IMR-90 (cell line): ENCODE measurements around the gene GTPBP3.

Source experiments
- CHD1 ChIP-seq: IDR thresholded peaks from 2 replicates; pipeline ENCODE4 v1.6.1; 2012; ENCODE audit warnings: low read depth, low read length, improper control_type of control experiment
- FOS ChIP-seq: fragments of 150-350 bp; IDR thresholded peaks from 2 replicates; pipeline ENCODE4 v1.6.1; 2016; ENCODE audit warnings: low read depth, low read length
- MAFK ChIP-seq: IDR thresholded peaks from 2 replicates; pipeline ENCODE4 v1.6.1; 2012; ENCODE audit warnings: low read depth, low read length, improper control_type of control experiment
- POLR2A ChIP-seq: IDR thresholded peaks from 2 replicates; pipeline ENCODE4 v1.6.1; 2012; ENCODE audit warnings: mild to moderate bottlenecking, low read depth, low read length
- RFX5 ChIP-seq: IDR thresholded peaks from 2 replicates; pipeline ENCODE4 v1.8.0; 2012; ENCODE audit warnings: low read depth, mild to moderate bottlenecking, low read length, moderate library complexity
- SMC3 ChIP-seq: fragments of 150-350 bp; IDR thresholded peaks from 2 replicates; pipeline ENCODE4 v1.6.1; 2016; ENCODE audit warnings: low read depth, mild to moderate bottlenecking, antibody characterized with exemption, low read length, moderate library complexity
- TF ChIP-seq, protein P1 (sequence below): fragments of 150-350 bp; IDR thresholded peaks from 2 replicates; pipeline ENCODE4 v1.6.1; 2017; ENCODE audit warnings: mild to moderate bottlenecking, antibody characterized with exemption, low read length, low read depth
- TF ChIP-seq, protein P2 (sequence below): conservative IDR thresholded peaks from 2 replicates; pipeline ENCODE4 v1.5.1; 2012; ENCODE audit warnings: mild to moderate bottlenecking, low read depth, low read length, improper control_type of control experiment
- TF ChIP-seq, protein P3 (sequence below): fragments of 150-350 bp; IDR thresholded peaks from 2 replicates; pipeline ENCODE4 v1.6.1; 2016; ENCODE audit warnings: low read depth, mild to moderate bottlenecking, low read length, moderate library complexity, borderline replicate concordance

DNA sequence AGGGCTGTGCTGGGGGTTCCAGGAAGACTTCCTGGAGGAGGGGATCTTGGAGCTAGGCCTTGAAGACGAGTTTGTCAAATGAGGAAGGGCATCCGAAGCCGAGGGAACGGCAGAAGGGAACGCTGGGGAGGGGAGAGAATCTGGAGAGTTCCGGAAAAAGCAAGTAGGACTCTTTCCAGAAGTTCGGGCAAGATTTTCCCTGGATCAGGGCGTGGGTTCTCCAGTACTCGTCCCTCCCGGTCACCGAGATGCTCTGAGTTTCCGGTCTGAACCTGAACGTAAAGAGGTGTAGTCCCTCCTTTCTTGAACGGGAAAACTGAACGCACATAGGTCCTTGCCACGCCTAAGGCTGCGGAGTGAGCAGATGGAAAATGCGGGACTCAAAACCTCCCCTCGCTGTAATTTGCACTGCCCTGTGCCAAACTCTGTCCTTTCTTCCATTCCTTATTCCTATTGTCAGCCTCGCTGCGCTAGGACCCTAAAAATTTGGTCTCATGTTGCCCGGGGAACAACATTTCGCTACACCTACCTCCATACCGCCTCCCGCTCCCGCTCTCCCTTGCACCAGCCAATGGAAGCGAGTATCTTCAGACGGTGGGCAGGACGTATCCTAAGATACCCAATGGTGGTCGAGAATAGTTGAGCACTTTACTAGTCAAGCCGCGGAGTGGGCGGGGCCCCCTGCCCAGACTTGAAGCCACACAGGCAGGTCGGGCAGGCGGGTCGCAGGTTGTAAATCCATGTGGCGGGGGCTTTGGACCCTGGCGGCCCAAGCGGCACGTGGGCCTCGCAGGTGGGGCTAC, at the start of gene GTPBP3:
- TF ChIP-seq, protein P1, sequence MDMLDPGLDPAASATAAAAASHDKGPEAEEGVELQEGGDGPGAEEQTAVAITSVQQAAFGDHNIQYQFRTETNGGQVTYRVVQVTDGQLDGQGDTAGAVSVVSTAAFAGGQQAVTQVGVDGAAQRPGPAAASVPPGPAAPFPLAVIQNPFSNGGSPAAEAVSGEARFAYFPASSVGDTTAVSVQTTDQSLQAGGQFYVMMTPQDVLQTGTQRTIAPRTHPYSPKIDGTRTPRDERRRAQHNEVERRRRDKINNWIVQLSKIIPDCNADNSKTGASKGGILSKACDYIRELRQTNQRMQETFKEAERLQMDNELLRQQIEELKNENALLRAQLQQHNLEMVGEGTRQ = 0 out of 2 replicates have a peak, but pooled peaks have one; percentile 9
- TF ChIP-seq, protein P2, sequence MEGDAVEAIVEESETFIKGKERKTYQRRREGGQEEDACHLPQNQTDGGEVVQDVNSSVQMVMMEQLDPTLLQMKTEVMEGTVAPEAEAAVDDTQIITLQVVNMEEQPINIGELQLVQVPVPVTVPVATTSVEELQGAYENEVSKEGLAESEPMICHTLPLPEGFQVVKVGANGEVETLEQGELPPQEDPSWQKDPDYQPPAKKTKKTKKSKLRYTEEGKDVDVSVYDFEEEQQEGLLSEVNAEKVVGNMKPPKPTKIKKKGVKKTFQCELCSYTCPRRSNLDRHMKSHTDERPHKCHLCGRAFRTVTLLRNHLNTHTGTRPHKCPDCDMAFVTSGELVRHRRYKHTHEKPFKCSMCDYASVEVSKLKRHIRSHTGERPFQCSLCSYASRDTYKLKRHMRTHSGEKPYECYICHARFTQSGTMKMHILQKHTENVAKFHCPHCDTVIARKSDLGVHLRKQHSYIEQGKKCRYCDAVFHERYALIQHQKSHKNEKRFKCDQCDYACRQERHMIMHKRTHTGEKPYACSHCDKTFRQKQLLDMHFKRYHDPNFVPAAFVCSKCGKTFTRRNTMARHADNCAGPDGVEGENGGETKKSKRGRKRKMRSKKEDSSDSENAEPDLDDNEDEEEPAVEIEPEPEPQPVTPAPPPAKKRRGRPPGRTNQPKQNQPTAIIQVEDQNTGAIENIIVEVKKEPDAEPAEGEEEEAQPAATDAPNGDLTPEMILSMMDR = no peak
- TF ChIP-seq POLR2A = no peak
- no peak for TF ChIP-seq CHD1
- TF ChIP-seq, protein P3, sequence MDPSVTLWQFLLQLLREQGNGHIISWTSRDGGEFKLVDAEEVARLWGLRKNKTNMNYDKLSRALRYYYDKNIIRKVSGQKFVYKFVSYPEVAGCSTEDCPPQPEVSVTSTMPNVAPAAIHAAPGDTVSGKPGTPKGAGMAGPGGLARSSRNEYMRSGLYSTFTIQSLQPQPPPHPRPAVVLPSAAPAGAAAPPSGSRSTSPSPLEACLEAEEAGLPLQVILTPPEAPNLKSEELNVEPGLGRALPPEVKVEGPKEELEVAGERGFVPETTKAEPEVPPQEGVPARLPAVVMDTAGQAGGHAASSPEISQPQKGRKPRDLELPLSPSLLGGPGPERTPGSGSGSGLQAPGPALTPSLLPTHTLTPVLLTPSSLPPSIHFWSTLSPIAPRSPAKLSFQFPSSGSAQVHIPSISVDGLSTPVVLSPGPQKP = no peak
- TF ChIP-seq SMC3 = no peak
- TF ChIP-seq RFX5 = no peak
- no peak for TF ChIP-seq MAFK
- TF ChIP-seq FOS = no peak
